HG03469 (cell line): ENCODE data around the gene ATG7.
"Not testable (repeated sequence)": the region's sequence is repeated elsewhere in the genome, so short reads cannot be mapped to it uniquely, and the experiment has no call there.

Experiments used
- ATAC-seq: cut with Tn5 transposase; IDR thresholded peaks from one replicate; pipeline ENCODE4 v1.9.1; 2021; ENCODE audit warnings: mild to moderate bottlenecking, moderate library complexity, moderate number of reproducible peaks; ENCODE audit not compliant: unreplicated experiment

The ATG7 gene

GRCh38 chr3:11581237-11582190, 309.3 kb downstream of the ATG7 start:
- no peak for ATAC-seq

- ATAC-seq: no peak
Measured at GRCh38 chr3:11582191-11582968, 310.2 kb downstream of the ATG7 start.

GRCh38 chr3:11583235-11583634, 311.0 kb downstream of the ATG7 start:
- no peak for ATAC-seq

- ATAC-seq: no peak
Measured at GRCh38 chr3:11583638-11584046, 311.4 kb downstream of the ATG7 start.

- ATAC-seq: no peak
Measured at GRCh38 chr3:11584570-11584969, 312.4 kb downstream of the ATG7 start.

GRCh38 chr3:11587766-11588165, 315.6 kb downstream of the ATG7 start:
- no peak for ATAC-seq

- ATAC-seq: no peak
Measured at GRCh38 chr3:11588338-11588737, 316.1 kb downstream of the ATG7 start.

- ATAC-seq: no peak
Measured at GRCh38 chr3:11588755-11589154, 316.6 kb downstream of the ATG7 start.

- no peak for ATAC-seq
Measured at GRCh38 chr3:11589706-11590105, 317.5 kb downstream of the ATG7 start.

GRCh38 chr3:11591002-11591355, 318.8 kb downstream of the ATG7 start:
- no peak for ATAC-seq

GRCh38 chr3:11591391-11592282, 319.4 kb downstream of the ATG7 start:
- ATAC-seq: no peak

- ATAC-seq: no peak
Measured at GRCh38 chr3:11592445-11593298, 320.5 kb downstream of the ATG7 start.

GRCh38 chr3:11593318-11594034, 321.3 kb downstream of the ATG7 start:
- ATAC-seq: no peak

GRCh38 chr3:11595024-11595423, 322.8 kb downstream of the ATG7 start:
- ATAC-seq: not testable (repeated sequence)

GRCh38 chr3:11596387-11596786, 324.2 kb downstream of the ATG7 start:
- ATAC-seq: no peak

GRCh38 chr3:11600501-11601282, 328.5 kb downstream of the ATG7 start:
- no peak for ATAC-seq

GRCh38 chr3:11601446-11602238, 329.4 kb downstream of the ATG7 start:
- peak; percentile 69 for ATAC-seq
